Kidney (tissue), 14 donors: ENCODE data around the gene ELP6. TPM values are rescaled to one million over a fixed set of nuclear protein-coding genes. Genes with fewer than 3 reads are reported as not detected.
A peak's percentile ranks its signal among the peaks of the same experiment; 100 is the strongest.

Experiments used
- DNase-seq, 5 donors: peaks; one replicate each; pipeline ENCODE4 v3.0.0-alpha.2; 2013 to 2020
- FAIRE-seq: peaks from 2 replicates; lab custom pipeline; 2012; peaks lifted over from hg19 to GRCh38; lab: Jason Lieb, UNC
- H3K27ac ChIP-seq, 2 donors: one replicate each; pipeline ENCODE4 v1.7.0; 2013; ENCODE audit warnings: low read depth in 2 of 2, low read length in 2 of 2, inconsistent platforms in 1 of 2
- H3K27me3 ChIP-seq: one replicate; pipeline ENCODE4 v1.7.1; 2013; ENCODE audit warnings: low read length, inconsistent platforms; ENCODE audit not compliant: control insufficient read depth, insufficient read depth
- H3K36me3 ChIP-seq, 3 donors: one replicate each; pipeline versions ENCODE4 v1.7.0 to v1.7.1; 2013; ENCODE audit warnings: low read length in 3 of 3, control low read depth in 1 of 3, inconsistent platforms in 1 of 3; ENCODE audit not compliant: insufficient read depth in 3 of 3, control insufficient read depth in 2 of 3
- H3K4me1 ChIP-seq, 3 donors: one replicate each; pipeline versions ENCODE4 v1.7.0 to v1.7.1; 2013; ENCODE audit warnings: low read length in 3 of 3, inconsistent platforms in 1 of 3, low read depth in 1 of 3; ENCODE audit not compliant: control insufficient read depth in 2 of 3, insufficient read depth in 2 of 3
- H3K4me3 ChIP-seq, 3 donors: one replicate each; pipeline versions ENCODE4 v1.7.0 to v1.8.1; 2013; ENCODE audit warnings: low read length in 3 of 3, control low read depth in 1 of 3, inconsistent platforms in 1 of 3
- H3K9ac ChIP-seq, 3 donors: one replicate each; pipeline versions ENCODE4 v1.7.0 to v1.7.1; 2013; ENCODE audit warnings: low read length in 3 of 3, control low read depth in 1 of 3, inconsistent platforms in 1 of 3
- H3K9me3 ChIP-seq, 3 donors: one replicate each; pipeline versions ENCODE4 v1.7.0 to v1.7.1; 2013; ENCODE audit warnings: low read length in 3 of 3, control low read depth in 1 of 3, inconsistent platforms in 1 of 3; ENCODE audit not compliant: control insufficient read depth in 2 of 3, insufficient read depth in 1 of 3
- intact Hi-C: fragments of 100-400 bp; cut with DNase I; formaldehyde crosslinking; loops from one replicate; pipeline ENCODE4 v1.11.1; 2022
- polyA plus RNA-seq: library from polyadenylated mRNA; stranded (reverse); fragments of 350-450 nt; fragmentation: Illumina TruSeq; extraction: RNeasy Lipid Tissue Mini Kit (QIAGEN cat#74804); gene quantifications from one replicate; pipeline ENCODE4 v1.2.3, GENCODE V29; 2014; ENCODE audit warnings: low read depth, low replicate concordance; ENCODE audit not compliant: insufficient read depth
- total RNA-seq: library from RNA; stranded (reverse); fragmentation: NEBNext Ultra II Directional; extraction: Animal tissue kit (Norgen Biotek cat#: 25700); gene quantifications from one replicate; pipeline ENCODE4 v1.2.1, GENCODE V29; 2021
- TF ChIP-seq, protein P1 (sequence below): IDR thresholded peaks from 3 replicates; pipeline ENCODE4 v1.5.1; 2012; ENCODE audit warnings: mild to moderate bottlenecking, moderate library complexity, borderline replicate concordance; ENCODE audit not compliant: insufficient read depth; ENCODE audit errors: extremely low read depth
- donor health status: control.
- donor health status: control.
- donor health status: control.
- donor health status: control.
- donor health status: control.
- donor health status: DM: yes; HTN: yes; CAD: no.
- donor health status: Normal renal cell carcinoma (clear cell type).

The ELP6 gene
- total and polyA plus RNA-seq, 2 donors from 2014 or later = 28.6 to 46.1 TPM

DNA sequence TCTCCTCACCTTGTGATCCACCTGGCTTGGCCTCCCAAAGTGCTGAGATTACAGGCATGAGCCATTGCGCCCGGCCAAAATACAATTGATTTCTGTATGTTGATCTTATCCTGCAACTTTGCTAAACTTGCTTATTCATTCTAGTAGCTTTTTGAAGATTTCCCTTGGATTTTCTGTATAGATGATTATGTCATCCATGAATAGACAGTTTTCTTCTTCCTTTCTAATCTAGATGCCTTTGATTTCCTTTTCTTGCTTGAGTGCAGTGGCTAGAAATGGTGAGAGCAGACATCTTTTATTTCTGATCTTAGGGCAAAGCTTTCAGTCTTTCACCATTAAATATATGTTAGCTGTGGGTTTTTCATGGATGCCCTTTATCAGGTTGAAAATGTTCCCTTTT, 4.4 kb upstream of the ELP6 start:
- Histone ChIP-seq H3K4me3 (no peak overlapping the region), H3K36me3 (no peaks in the 10 kb centered on the region), H3K9ac (no peak overlapping the region), H3K27me3 (no peaks in the 10 kb centered on the region), H3K27ac (no peak overlapping the region), H3K4me1 (peaks cover 0 to 6% (median 0%) of the 10 kb centered on the region in 3 donors), H3K9me3 (no peaks in the 10 kb centered on the region)
- TF ChIP-seq, protein P1, sequence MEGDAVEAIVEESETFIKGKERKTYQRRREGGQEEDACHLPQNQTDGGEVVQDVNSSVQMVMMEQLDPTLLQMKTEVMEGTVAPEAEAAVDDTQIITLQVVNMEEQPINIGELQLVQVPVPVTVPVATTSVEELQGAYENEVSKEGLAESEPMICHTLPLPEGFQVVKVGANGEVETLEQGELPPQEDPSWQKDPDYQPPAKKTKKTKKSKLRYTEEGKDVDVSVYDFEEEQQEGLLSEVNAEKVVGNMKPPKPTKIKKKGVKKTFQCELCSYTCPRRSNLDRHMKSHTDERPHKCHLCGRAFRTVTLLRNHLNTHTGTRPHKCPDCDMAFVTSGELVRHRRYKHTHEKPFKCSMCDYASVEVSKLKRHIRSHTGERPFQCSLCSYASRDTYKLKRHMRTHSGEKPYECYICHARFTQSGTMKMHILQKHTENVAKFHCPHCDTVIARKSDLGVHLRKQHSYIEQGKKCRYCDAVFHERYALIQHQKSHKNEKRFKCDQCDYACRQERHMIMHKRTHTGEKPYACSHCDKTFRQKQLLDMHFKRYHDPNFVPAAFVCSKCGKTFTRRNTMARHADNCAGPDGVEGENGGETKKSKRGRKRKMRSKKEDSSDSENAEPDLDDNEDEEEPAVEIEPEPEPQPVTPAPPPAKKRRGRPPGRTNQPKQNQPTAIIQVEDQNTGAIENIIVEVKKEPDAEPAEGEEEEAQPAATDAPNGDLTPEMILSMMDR = no peak
- FAIRE-seq (no peak), DNase-seq (no peak)
- intact Hi-C loops = no loop called here

- H3K9ac ChIP-seq = no peak overlapping the region
- no peaks in the 10 kb centered on the region for H3K9me3 ChIP-seq
- H3K4me1 ChIP-seq = peaks cover 0 to 2% (median 0%) of the 10 kb centered on the region in 3 donors
These were observed 2.4 kb upstream of the ELP6 start for GRCh38 chr3:47515864-47516319.

GRCh38 chr3:47515100-47515499, 1.6 kb upstream of the ELP6 start:
- no peak overlapping the region for H3K27ac ChIP-seq
- no peaks in the 10 kb centered on the region for H3K27me3 ChIP-seq
- no peak overlapping the region for H3K9ac ChIP-seq
- no peak overlapping the region for H3K4me3 ChIP-seq
- no peaks in the 10 kb centered on the region for H3K9me3 ChIP-seq
- peaks cover 0 to 2% (median 0%) of the 10 kb centered on the region in 3 donors for H3K4me1 ChIP-seq
- no peak for DNase-seq
- intact Hi-C loops = no loop called here
- peaks cover 0 to 7% (median 3%) of the 10 kb centered on the region in 3 donors for H3K36me3 ChIP-seq
- TF ChIP-seq, protein P1 = no peak
- FAIRE-seq = no peak

More at GRCh38 chr3:47515864-47516319, 2.4 kb upstream of the ELP6 start:
- intact Hi-C loops = no loop called here
- Histone ChIP-seq H3K4me3 (no peak overlapping the region), H3K36me3 (peaks cover 0 to under 1% (median 0%) of the 10 kb centered on the region in 3 donors), H3K27me3 (no peaks in the 10 kb centered on the region), H3K27ac (no peak overlapping the region)
- FAIRE-seq = no peak
- DNase-seq = peak in 4 of 5 donors; percentile 46 to 74 (median 52)
- TF ChIP-seq, protein P1 = no peak
